GM10248 (cell line): ENCODE measurements around the gene RUNX3.
A peak's percentile ranks its signal among the peaks of the same experiment; 100 is the strongest.

Experiments used
- CTCF ChIA-PET: fragments of 300-600 bp; sonication (Branson Sonifier 250); formaldehyde crosslinking; extraction: SDS; loops from one replicate; lab custom pipeline; 2021; ENCODE audit warnings: antibody characterized with exemption; lab: Yijun Ruan, JAX
- POLR2A ChIA-PET: fragments of 350-650 bp; sonication (Branson Sonifier 250); formaldehyde crosslinking; extraction: SDS; loops from one replicate; lab custom pipeline; 2020; ENCODE audit warnings: antibody characterized with exemption; lab: Yijun Ruan, JAX
- DNase-seq: peaks from one replicate; pipeline ENCODE4 v3.0.0; 2012; ENCODE audit errors: extremely low spot score
- CTCF ChIP-seq: IDR thresholded peaks from 2 replicates; pipeline ENCODE4 v1.5.1; 2012; ENCODE audit warnings: mild to moderate bottlenecking, low read depth; ENCODE audit errors: extremely low read depth, missing control alignments, control extremely low read depth

RUNX3 gene

DNA sequence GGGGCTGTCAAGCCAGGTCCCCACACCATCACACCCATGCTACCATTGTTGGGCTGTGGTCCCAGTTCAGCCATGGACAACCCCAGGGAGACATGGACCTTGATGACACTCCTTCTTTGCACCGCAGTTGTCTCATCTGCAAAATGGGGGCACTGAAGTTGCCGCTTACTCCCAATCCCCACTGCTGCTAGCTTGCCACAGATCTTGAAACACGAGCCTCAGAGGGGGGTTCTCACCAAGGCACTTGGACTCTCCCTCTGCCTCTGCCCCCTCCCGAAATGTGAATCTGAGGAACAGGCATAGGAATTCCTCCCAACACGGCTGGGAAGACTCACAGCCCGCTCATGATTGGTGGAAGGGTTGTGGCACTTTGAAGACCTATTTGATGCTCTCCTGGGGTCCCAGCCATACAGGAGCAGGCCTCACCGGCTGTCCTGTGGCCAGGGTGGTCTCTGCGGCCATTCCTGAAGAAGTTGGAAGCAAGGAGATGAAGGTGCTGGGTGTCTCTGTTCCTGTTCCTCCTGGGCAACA, 31.1 kb downstream of the RUNX3 start:
- peak; percentile 20 for DNase-seq
- ChIA-PET POLR2A (no interaction called here), CTCF (interaction anchor here (0.9 to 4.2 kb wide), 21 partner anchors 7 to 204 kb away, joined by 3 to 23 read pairs (median 5); no protein-coding TSS in a partner anchor)
- TF ChIP-seq CTCF: no peak

DNA sequence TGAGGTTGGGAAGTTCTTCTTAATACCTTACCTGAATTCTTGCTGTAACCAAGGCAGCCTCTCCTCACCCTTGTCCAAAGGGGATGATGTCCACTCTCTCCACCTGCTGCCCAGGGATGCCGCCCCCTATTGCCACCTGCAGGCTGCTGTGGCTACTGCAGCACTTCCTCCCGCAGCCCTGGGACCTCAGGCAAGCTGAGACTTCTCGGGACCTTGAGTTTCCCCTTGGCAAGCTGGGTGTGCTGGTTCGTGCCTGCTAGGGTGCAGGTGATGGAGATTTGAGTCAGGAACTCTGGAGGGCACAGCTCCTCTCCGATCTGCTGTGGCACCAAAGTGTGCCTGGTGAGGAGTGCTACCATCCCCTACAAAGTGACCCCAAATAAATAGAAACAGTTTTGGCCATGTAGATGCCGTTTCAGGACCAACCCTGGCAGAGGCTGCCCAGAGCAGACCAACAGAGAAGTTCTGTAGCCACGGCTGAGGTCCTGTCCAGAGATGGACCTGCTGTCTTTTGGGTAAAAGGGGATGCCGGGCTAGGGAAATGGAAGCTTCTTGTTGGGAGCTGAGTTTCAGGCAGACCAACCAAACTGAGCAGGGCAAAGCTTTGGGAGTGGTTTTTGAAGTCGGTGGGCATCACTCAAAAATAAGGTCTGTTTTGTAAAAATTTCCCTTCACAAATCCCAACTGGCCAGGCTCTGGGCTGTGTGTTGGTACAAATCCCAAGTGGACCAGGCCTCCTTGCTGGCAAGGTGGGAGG, 31.7 kb downstream of the RUNX3 start:
- ChIA-PET CTCF (interaction anchor here (0.7 to 4.2 kb wide), 25 partner anchors 8 to 205 kb away, joined by 3 to 23 read pairs (median 5); no protein-coding TSS in a partner anchor), POLR2A (no interaction called here)
- TF ChIP-seq CTCF: peak; percentile 87
- peak; percentile 79 for DNase-seq

DNA sequence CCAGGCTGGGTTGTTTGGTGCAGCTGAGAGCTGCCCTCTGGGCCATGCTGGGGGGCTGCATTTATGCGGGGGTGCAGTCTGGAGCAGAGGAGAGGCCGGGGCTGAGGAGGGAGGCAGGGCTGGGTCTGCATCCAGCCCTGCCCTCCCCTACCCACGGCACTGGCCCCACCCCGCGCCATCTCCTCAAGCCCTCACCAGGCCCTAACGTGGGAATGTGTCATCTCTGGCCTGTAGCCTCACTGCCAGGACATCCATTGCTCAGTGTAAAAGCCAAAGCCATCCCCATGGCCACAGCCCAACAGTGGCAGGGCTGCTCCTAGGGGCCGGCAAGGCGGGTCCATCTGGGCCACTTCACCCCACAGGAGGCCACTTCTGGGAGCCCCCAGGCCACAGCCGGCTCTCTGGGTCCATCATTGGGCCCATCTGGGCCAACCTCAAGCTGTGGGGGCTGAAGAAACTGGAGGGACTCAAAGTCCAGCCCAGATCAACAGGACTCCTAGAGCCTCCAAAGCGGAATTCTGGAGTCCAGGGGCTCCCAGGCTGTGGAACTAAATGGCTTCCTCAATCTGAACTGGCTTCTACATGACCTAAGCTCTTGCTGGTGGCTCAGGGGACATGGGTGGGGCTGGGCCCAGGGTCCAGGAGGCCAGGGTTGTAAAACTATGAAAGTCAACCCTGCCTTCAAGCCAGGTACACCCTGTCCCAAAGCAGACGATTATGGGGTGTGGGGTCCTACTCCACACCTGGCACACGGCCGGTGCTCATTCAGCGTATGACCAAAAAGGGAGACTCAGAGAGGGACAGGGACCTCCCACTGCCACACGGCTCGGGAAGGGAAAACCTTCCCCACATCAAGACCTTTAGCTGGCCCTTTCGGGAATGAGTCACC, 32.6 kb downstream of the RUNX3 start:
- TF ChIP-seq CTCF: no peak
- ChIA-PET CTCF (interaction anchor here (0.7 to 4.2 kb wide), 20 partner anchors 9 to 308 kb away, joined by 3 to 23 read pairs (median 5); no protein-coding TSS in a partner anchor), POLR2A (interaction anchor here (0.6 kb wide), 1 partner anchor 1748 kb away, joined by 3 read pairs; no protein-coding TSS in a partner anchor)
- peak; percentile 17 for DNase-seq

- no peak for DNase-seq
- TF ChIP-seq CTCF: no peak
- ChIA-PET CTCF (interaction anchor here (0.7 to 4.2 kb wide), 9 partner anchors 9 to 309 kb away, joined by 3 to 23 read pairs (median 4); no protein-coding TSS in a partner anchor), POLR2A (interaction anchor here (0.6 kb wide), 1 partner anchor 1747 kb away, joined by 3 read pairs; no protein-coding TSS in a partner anchor)
These were observed 33.3 kb downstream of the RUNX3 start for GRCh38 chr1:24896596-24897262.

GRCh38 chr1:24896176-24896575, 33.9 kb downstream of the RUNX3 start:
- no peak for DNase-seq
- no peak for TF ChIP-seq CTCF
- ChIA-PET POLR2A (no interaction called here), CTCF (interaction anchor here (1.0 to 4.2 kb wide), 5 partner anchors 9 to 310 kb away, joined by 3 to 23 read pairs (median 5); no protein-coding TSS in a partner anchor)
